ENCODE data around the gene RERG.

GRCh38 chr12:15122344-15122743 lies 98.9 kb downstream of the RERG start:
- TF ChIP-seq CTCF (IDR thresholded peaks at IDR 0.05) (no peak), POLR2AphosphoS5 (IDR thresholded peaks at IDR 0.05) (no peak), POLR2A (IDR thresholded peaks at IDR 0.05) (no peak), EP300 (IDR thresholded peaks at IDR 0.05) (no peak)
